HG02938 (cell line): ENCODE measurements around the gene MTPN.

ENCODE experiments used
- ATAC-seq: cut with Tn5 transposase; IDR thresholded peaks from one replicate; pipeline ENCODE4 v1.9.1; 2021; ENCODE audit warnings: mild to moderate bottlenecking, moderate library complexity; ENCODE audit not compliant: unreplicated experiment

MTPN gene

GRCh38 chr7:135977007-135977741 is at the start of gene MTPN:
Gene MTPN, minus strand, starts transcription at chr7:135977359. Its CDS starts 259 bp downstream, at chr7:135977100.
- peak; percentile 46 for ATAC-seq

GRCh38 chr7:136026209-136026608 is 49.0 kb upstream of the MTPN start:
- ATAC-seq: no peak

GRCh38 chr7:136023134-136023869 is 46.1 kb upstream of the MTPN start:
- no peak for ATAC-seq

- ATAC-seq: no peak
Measured at GRCh38 chr7:136020556-136020955, 43.4 kb upstream of the MTPN start.

GRCh38 chr7:136018104-136018503 is 40.9 kb upstream of the MTPN start:
- no peak for ATAC-seq

- ATAC-seq: peak; percentile 60
Measured at GRCh38 chr7:136016649-136017395, 39.7 kb upstream of the MTPN start.

- no peak for ATAC-seq
Measured at GRCh38 chr7:136015638-136016037, 38.5 kb upstream of the MTPN start.

GRCh38 chr7:136014659-136015058 is 37.5 kb upstream of the MTPN start:
- ATAC-seq: no peak

- ATAC-seq: no peak
Measured at GRCh38 chr7:136012238-136012637, 35.1 kb upstream of the MTPN start.

GRCh38 chr7:136009488-136010079 is 32.4 kb upstream of the MTPN start:
- no peak for ATAC-seq

- ATAC-seq: no peak
Measured at GRCh38 chr7:136006208-136006607, 29.0 kb upstream of the MTPN start.

GRCh38 chr7:136004083-136004482 is 26.9 kb upstream of the MTPN start:
- no peak for ATAC-seq

GRCh38 chr7:136002802-136003201 is 25.6 kb upstream of the MTPN start:
- no peak for ATAC-seq

- no peak for ATAC-seq
Measured at GRCh38 chr7:136000288-136000913, 23.2 kb upstream of the MTPN start.

- ATAC-seq: no peak
Measured at GRCh38 chr7:135998081-135998480, 20.9 kb upstream of the MTPN start.

GRCh38 chr7:135995748-135996147 is 18.6 kb upstream of the MTPN start:
- no peak for ATAC-seq

GRCh38 chr7:135994466-135995205 is 17.5 kb upstream of the MTPN start:
- ATAC-seq: no peak

GRCh38 chr7:135993950-135994349 is 16.8 kb upstream of the MTPN start:
- ATAC-seq: peak; percentile 69

GRCh38 chr7:135991906-135992305 is 14.7 kb upstream of the MTPN start:
- no peak for ATAC-seq

GRCh38 chr7:135991322-135991721 is 14.2 kb upstream of the MTPN start:
- ATAC-seq: no peak
